Stimulated activated naive B cell treated with anti-CD40 and anti-IgM and Interleukin-4, amounts not matched to agents 10 μg/mL and 1 μg/mL and 100 μg/mL, for 72 hours (primary cell): ENCODE results near the gene FAM222A.

Experiments
- ATAC-seq, 2 donors: fragments of 150-1000 bp; cut with Tn5 transposase; replicated peaks; 2 replicates each; pipeline ENCODE4 v1.10.0; 2021; ENCODE audit warnings: moderate library complexity in 1 of 2
- DNase-seq: peaks from one replicate; pipeline ENCODE4 v3.0.0; 2021
- H3K27ac Mint-ChIP-seq: one replicate; pipeline ENCODE4 v1.8.0; 2022; ENCODE audit warnings: mild to moderate bottlenecking, mixed read lengths
- H3K27me3 Mint-ChIP-seq, 2 donors: one replicate each; pipeline ENCODE4 v1.8.0; 2022; ENCODE audit warnings: mixed read lengths in 2 of 2
- H3K36me3 Mint-ChIP-seq, 2 donors: one replicate each; pipeline ENCODE4 v1.8.0; 2022; ENCODE audit warnings: mixed read lengths in 2 of 2, mild to moderate bottlenecking in 1 of 2
- H3K4me1 Mint-ChIP-seq, 2 donors: one replicate each; pipeline ENCODE4 v1.8.0; 2022; ENCODE audit warnings: mixed read lengths in 2 of 2, mild to moderate bottlenecking in 1 of 2
- H3K4me3 Mint-ChIP-seq, 2 donors: one replicate each; pipeline ENCODE4 v1.8.0; 2022; ENCODE audit warnings: mild to moderate bottlenecking in 2 of 2, mixed read lengths in 2 of 2, moderate library complexity in 1 of 2
- H3K9me3 Mint-ChIP-seq, 2 donors: one replicate each; pipeline ENCODE4 v1.8.0; 2022; ENCODE audit warnings: mixed read lengths in 2 of 2, mild to moderate bottlenecking in 1 of 2

Gene FAM222A

DNA sequence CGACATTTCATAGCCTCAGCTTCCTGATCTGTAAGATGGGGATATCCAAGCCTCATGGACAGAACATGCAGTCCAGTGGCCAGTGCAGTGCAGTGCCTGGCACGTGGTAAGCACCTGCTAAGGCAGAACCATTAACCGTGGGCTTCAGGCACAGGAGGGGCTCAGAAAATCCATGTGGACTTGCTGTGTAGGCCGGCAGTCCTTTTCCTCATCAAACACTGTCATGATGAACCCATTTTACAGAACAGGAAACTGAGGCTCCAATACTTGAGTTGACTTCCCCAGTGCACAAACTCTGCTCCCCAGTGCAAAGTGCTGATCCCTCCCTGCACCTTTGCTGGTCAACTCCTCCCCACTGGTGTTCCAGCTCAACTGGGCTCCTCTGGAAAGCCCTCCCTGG, 101.6 kb downstream of the FAM222A start:
- peaks cover 0 to 6% of the 10 kb centered on the region in 2 donors for H3K27me3 Mint-ChIP-seq
- no peaks in the 10 kb centered on the region for H3K36me3 Mint-ChIP-seq
- H3K27ac Mint-ChIP-seq, result no peak overlapping the region
- no peaks in the 10 kb centered on the region for H3K4me1 Mint-ChIP-seq
- H3K4me3 Mint-ChIP-seq, result no peak overlapping the region
- DNase-seq (no peak), ATAC-seq (no peak)
- no peaks in the 10 kb centered on the region for H3K9me3 Mint-ChIP-seq

DNA sequence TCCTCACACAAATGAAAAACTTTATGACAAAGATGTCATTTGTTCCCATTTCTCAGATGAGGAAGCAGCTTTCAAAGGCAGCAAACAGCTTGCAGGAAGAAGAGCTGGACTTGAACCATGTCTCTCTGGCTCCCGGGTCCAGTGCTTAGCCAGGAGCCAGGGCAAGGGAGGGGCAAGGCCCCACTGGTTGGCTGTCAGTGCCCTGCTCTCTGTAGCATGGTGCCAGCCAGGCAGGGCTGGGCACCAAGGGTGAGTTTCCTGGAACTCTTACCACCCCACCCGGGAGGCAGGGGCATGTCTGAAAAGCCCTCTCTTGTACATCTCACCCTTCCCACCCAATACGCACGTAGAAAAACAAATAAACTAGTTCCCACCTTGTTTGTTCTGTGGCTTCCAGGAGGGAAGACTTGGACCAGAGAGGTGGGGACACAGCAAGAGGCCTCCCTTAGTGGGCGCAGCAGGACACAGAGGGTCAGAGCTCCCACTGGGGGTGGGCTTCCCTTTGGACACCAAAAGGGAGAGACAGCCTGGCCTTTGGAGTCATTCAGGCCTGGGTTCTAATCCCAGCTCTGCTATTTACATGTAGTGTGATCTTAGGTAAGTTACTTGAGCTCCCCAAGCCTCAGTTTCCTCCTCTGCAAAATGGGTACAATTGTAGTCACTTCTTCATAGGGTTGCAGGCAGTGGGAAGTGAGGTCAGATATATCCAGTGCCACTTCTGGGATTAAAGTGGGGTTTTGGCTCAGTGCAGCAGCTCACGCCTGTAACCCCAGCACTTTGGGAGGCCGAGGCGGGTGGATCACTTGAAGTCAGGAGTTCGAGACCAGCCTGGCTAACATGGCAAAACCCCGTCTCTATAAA, 102.4 kb downstream of the FAM222A start:
- H3K4me1 Mint-ChIP-seq, result no peaks in the 10 kb centered on the region
- DNase-seq (no peak), ATAC-seq (no peak)
- H3K27ac Mint-ChIP-seq, result no peak overlapping the region
- H3K4me3 Mint-ChIP-seq, result no peak overlapping the region
- no peaks in the 10 kb centered on the region for H3K9me3 Mint-ChIP-seq
- no peaks in the 10 kb centered on the region for H3K36me3 Mint-ChIP-seq
- peaks cover 0 to 7% of the 10 kb centered on the region in 2 donors for H3K27me3 Mint-ChIP-seq

DNA sequence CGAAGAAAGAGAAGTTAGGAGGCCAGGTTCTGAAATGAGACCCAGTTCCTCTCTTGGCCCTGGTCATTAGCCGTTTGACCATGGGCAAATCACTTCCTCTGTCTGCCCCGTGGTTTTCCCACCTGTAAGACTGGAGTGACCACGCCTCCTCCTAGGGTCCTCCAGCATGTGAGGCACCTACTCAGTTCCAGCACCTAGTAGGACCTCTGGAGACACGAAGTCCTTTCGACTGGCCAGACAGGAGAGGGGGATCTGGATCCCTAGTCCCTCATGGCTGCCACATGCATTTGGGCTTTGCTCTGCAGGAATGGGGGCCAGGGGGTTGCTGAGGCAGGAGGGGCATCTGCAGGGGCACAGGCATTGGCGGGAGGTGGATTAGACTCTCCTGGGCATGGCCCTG, 103.2 kb downstream of the FAM222A start:
- ATAC-seq (no peak), DNase-seq (no peak)
- H3K36me3 Mint-ChIP-seq, result no peaks in the 10 kb centered on the region
- no peak overlapping the region for H3K27ac Mint-ChIP-seq
- H3K27me3 Mint-ChIP-seq, result peaks cover 3 to 11% of the 10 kb centered on the region in 2 donors
- no peaks in the 10 kb centered on the region for H3K9me3 Mint-ChIP-seq
- no peaks in the 10 kb centered on the region for H3K4me1 Mint-ChIP-seq
- no peak overlapping the region for H3K4me3 Mint-ChIP-seq

DNA sequence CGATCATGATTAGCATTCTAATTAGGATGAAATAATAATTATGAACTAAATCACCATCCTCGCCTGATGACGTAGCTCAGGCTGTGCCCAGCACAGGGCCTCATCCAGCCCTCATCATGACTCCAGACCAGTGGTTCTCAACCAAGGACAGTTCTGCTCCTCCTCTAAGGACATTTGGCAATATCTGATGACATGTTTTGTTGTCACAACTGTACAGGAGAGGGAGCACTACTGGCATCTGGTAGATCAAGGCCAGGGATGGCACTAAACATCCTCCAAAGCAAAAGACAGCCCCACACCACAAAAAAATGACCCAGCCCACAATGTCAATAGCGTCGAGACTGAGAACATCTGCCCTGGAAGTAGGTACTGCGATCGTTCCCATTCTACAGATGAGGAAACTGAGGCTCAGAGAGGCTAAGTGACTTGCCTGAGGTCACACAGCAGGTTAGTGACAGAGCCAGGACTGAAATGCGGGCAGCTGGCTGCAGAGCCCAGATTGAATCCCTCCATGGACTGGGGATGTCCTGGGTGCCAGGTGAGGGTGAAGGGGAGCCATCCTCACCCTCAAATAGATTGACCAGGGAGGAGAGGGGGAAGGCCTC, 104.1 kb downstream of the FAM222A start:
- no peak overlapping the region for H3K27ac Mint-ChIP-seq
- DNase-seq (no peak), ATAC-seq (no peak)
- H3K36me3 Mint-ChIP-seq, result no peaks in the 10 kb centered on the region
- no peak overlapping the region for H3K4me3 Mint-ChIP-seq
- no peaks in the 10 kb centered on the region for H3K4me1 Mint-ChIP-seq
- H3K9me3 Mint-ChIP-seq, result no peaks in the 10 kb centered on the region
- H3K27me3 Mint-ChIP-seq, result peaks cover 4 to 16% of the 10 kb centered on the region in 2 donors

DNA sequence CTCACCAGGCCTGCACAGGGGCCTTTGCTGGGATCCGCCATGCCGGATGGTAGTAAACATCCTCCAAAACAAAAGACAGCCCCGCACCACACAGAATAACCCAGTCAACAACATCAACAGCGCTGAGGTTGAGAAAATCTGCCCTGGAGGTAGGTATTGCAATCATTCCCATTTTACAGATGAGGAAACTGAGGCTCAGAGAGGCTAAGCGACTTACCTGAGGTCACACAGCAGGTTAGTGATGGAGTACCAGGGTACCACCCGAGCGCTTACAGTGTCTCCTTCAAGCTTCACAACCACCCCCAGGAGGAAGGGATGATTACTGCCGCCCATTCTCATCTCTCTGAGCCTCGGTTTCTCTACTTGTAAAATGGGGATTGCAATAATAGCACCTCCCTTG, 104.6 kb downstream of the FAM222A start:
- Mint-ChIP-seq H3K4me1 (no peaks in the 10 kb centered on the region), H3K4me3 (no peak overlapping the region)

DNA sequence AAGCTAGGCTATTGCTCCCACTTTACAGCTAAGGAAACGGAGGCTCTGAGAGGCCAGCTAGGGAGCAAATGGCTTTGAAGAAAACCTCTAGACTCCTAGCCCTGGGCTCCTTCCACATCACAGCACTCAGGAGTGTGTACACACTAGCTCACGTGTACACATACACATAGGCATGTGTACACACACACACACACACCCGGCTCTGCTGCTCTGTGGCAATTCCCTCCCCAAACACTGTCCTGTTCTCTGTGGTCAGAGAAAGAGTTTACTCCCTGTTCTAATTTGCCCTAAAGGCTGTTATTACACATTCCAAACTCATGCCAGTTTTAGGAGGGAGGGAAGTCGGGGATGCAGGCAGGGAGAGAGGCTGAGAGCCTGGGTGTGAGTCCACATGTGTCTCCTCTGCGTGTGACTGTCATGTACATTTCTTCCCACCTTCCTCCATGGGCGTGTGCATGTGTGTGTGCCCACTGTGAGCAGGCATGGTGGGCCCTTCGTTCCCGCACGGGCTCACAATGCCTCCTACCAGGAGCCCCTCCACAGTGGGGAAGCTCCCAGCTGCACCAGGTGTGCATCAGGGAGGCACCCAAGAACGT, 105.4 kb downstream of the FAM222A start:
- Mint-ChIP-seq H3K9me3 (no peaks in the 10 kb centered on the region), H3K27ac (no peak overlapping the region), H3K36me3 (no peaks in the 10 kb centered on the region), H3K4me3 (no peak overlapping the region), H3K4me1 (no peaks in the 10 kb centered on the region), H3K27me3 (peaks cover 4 to 20% of the 10 kb centered on the region in 2 donors)
- ATAC-seq (no peak), DNase-seq (no peak)

More for the DNA sequence above, 104.6 kb downstream of the FAM222A start:
- Mint-ChIP-seq H3K36me3 (no peaks in the 10 kb centered on the region), H3K27me3 (peaks cover 4 to 18% of the 10 kb centered on the region in 2 donors), H3K9me3 (no peaks in the 10 kb centered on the region), H3K27ac (no peak overlapping the region)
- ATAC-seq, result no peak
- no peak for DNase-seq
